ENCODE results near the gene DNPEP.
"Not testable (repeated sequence)": the region's sequence is repeated elsewhere in the genome, so short reads cannot be mapped to it uniquely, and the experiment has no call there.

DNPEP gene

GRCh38 chr2:219419012-219419324 is 31.3 kb upstream of the DNPEP start:
- no peak for DNase-seq

DNA sequence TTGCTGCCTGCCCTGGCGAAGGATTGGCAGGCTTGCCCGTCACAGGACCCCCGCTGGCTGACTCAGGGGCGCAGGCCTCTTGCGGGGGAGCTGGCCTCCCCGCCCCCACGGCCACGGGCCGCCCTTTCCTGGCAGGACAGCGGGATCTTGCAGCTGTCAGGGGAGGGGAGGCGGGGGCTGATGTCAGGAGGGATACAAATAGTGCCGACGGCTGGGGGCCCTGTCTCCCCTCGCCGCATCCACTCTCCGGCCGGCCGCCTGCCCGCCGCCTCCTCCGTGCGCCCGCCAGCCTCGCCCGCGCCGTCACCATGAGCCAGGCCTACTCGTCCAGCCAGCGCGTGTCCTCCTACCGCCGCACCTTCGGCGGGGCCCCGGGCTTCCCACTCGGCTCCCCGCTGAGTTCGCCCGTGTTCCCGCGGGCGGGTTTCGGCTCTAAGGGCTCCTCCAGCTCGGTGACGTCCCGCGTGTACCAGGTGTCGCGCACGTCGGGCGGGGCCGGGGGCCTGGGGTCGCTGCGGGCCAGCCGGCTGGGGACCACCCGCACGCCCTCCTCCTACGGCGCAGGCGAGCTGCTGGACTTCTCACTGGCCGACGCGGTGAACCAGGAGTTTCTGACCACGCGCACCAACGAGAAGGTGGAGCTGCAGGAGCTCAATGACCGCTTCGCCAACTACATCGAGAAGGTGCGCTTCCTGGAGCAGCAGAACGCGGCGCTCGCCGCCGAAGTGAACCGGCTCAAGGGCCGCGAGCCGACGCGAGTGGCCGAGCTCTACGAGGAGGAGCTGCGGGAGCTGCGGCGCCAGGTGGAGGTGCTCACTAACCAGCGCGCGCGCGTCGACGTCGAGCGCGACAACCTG is 30.7 kb upstream of the DNPEP start, which contains the start of gene DES:
Gene DES, plus strand, starts transcription at position 223 of the 857 bp plus-strand sequence. Its CDS starts 86 bp downstream, at position 309.
- DNase-seq: no peak

GRCh38 chr2:219417374-219417773 is 29.7 kb upstream of the DNPEP start:
- DNase-seq: no peak

DNA sequence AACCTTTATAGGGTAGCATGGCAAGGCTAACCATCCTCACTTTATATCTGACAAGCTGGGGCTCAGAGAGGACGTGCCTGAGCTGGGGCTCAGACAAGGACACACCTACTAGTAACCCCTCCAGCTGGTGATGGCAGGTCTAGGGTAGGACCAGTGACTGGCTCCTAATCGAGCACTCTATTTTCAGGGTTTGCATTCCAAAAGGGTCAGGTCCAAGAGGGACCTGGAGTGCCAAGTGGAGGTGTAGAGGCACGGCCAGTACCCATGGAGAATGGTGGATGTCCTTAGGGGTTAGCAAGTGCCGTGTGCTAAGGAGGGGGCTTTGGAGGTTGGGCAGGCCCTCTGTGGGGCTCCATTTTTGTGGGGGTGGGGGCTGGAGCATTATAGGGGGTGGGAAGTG is 29.2 kb upstream of the DNPEP start:
- no peak for DNase-seq

GRCh38 chr2:219416235-219416602 is 28.5 kb upstream of the DNPEP start:
- DNase-seq: no peak

DNA sequence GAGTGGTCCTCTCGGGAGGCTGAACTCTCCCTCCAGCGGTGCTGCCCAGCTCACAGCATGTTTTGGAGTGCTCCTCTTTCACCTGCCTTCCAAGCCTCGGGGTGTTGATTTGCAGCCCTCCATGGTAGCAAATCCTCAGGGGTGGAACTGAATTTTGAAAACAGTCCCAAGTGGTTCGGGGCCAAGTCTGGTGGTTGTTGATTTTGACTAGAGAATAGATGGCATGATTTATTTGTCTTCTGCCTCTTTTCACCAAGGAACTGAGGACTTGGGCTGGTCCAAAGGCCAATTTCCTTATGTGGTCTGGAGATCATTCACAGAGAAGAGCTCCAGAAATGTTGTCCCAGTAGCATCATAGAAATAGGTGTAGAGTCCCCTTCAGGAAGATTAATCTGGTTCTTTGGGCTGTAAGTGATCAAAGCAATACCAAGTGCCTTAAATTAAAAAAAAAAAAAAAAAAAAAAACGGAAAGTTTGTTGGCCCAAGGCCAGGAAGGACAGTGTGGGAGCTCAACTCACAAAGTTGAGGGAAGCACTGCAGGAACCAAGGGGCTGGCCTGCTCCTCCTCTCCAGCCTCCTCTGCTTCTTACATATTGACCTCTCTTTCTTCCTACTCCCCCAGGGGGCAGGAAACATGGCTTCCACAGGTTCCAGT is 28.0 kb upstream of the DNPEP start:
- no peak for DNase-seq

DNA sequence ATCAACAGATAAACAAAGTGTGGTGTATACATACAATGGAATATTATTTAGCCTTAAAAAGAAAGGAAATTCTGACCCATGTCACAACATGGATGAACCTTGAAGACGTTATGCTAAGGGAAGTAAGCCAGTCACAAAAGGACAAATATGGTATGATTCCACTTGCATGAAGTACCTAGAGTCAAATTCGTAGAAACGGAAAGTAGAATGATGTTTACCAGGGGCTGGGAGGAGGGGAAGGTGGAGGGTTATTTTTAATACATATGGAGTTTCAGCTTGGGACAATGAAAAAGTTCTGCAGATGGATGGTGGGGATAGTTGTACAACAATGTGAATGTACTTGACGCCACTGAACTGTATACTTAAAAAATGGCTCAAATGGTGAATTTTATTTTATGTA is 27.1 kb upstream of the DNPEP start:
- no peak for DNase-seq

- no peak for DNase-seq
Observed at GRCh38 chr2:219410390-219410789, 22.7 kb upstream of the DNPEP start.

- no peak for DNase-seq
Observed at GRCh38 chr2:219409619-219410018, 21.9 kb upstream of the DNPEP start.

DNA sequence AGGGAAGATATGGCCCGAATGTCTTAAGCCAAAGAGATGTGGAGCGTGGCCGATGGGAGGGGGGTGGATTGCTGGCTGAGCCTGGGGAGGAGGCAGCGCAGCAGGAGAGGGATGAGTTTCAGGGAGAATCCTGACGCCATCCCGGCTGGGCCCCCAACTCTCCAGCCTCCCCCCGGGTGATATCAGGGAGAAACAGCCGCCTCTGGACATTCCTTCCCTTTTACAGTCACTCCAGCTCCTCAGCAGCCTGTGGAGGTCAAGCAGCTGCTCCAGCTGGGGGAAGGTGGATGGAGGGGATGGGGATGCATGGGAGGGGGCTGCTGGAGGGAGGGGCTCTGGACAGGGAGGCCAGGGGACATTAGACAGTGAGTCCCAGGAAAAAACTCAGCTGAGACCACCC is 20.9 kb upstream of the DNPEP start:
- no peak for DNase-seq

DNA sequence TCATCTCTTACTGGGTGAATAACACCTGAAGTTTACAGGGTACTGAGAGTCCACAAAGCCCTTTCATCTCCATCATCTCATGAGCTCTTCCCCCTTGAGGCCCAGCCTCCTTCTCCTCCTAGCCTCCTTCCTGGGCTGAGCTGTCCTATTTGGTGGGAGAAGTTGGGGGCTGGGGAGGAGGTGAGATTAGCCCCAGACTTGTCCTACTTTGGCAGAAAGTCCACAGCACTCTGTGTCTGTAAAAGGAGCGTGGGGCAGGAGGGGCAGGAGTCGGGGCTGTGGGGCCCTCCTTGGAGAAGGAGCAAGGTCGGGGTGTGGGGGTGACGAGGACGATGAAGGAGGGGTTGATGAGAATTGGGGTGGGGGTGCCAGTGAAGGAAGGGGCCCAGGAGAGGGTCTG is 20.5 kb upstream of the DNPEP start:
- no peak for DNase-seq

DNA sequence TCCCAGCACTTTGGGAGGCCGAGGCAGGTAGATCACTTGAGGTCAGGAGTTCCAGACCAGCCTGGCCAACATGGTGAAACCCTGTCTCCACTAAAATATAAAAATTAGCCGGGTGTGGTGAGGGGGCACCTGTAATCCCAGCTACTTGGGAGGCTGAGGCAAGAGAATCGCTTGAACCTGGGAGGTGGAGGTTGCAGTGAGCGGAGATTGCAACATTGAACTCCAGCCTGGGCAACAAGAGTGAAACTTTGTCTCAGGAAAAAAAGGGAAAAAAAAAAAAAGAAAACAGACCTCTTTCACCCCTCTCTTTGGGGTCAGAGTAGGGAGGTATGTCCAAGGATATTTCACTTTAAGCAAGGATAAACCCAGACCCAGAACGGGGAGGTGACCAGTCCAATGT is 19.6 kb upstream of the DNPEP start:
- not testable (repeated sequence) for DNase-seq

DNA sequence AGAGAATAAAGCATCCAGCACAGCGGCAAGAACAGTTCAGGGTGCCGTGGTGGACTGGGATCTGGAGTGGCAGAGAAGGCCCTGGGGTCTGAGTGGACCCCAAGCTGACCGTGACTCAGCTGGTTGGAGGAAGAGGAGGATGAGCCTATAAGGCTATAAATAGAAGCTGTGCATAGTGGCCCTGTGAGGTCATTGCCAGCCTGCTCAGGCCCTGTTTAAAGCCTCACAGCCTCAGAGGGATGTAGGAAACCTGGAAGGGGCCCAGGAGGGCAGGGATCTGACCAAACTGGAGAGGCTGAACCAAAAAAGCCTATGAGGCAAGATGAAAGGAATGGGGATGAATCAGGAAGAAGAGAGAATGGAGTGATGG is 19.1 kb upstream of the DNPEP start:
- DNase-seq: no peak

DNA sequence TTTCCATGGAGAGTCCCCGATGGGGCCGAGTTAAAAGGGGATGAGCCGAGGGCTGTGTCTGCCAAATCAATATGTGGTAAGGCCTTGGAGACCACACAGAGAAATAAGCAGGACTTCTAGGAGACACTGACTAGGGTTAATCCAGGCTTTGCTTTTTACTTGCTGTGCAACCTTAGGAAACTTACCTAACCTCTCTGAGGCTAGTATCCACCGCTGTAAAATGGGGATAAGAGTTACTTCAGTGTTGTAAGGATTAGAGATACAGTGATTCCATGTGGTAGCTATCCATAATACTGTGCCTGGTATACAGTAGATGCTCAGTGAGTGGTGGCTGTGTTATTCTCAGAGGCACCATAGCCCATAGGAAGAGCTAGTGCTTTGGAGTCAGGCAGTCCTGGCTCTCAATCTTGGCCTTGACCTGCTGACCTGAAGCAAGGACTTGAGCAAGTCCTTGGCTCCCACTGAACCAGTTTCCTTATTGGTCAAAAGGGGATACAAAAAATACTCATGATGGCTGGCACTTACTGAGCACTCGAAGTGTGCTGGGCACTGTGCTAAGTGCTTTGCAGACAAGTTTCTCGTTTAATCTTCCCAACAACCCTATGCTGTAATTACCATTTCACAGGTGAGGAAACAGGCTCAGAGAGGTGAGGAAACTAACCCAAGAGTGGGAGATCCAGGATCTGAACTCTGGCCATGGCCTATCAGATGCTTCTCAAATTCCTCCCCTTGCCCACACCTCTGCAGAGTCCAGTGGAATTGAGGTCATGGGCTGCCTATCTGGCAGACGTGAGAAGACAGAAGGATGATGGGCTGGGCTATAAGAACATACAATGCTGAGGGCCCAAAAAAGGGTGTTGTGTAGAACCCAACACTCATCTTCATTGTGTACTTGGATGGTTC is 18.5 kb upstream of the DNPEP start:
- DNase-seq: no peak

DNA sequence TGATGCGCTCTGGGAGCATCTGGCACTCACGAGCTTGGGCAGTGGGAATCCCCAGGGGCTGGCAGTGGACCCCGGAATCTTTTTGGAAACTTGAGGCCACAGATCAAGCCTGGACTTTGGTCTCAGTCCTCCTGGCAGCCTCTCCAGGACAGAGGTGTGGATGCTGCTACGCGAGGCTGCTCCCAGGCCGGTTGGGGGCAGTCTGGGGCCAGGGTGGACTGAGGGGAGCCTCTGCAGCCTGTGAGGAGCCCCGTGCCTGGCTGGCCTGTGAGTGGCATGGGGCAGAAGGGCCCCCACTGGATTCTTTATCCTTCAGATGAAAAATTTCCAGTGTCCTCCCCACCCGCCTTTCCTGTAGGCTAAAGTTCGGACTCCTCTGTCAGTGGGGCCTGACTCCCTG is 17.7 kb upstream of the DNPEP start:
- no peak for DNase-seq

DNA sequence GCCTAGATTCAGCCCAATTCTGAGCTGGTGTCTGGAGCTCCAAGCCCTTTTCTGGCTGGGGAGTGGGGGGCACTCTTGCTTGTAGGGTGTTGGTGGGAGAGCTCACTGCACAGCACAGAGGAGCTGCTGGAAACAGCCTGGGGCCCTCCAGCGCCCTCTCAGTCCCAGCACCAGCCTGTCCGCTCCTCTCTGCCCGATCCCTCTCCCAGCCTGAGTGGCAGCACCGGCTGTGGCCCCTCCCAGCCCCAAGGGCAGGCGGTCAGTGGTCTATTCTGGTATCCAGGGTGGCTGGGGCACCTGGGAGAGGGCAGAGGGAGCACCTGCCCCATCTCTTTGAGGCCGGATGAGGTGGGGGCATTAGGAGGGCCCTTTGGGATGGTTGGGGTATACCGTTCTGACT is 17.2 kb upstream of the DNPEP start:
- no peak for DNase-seq

DNA sequence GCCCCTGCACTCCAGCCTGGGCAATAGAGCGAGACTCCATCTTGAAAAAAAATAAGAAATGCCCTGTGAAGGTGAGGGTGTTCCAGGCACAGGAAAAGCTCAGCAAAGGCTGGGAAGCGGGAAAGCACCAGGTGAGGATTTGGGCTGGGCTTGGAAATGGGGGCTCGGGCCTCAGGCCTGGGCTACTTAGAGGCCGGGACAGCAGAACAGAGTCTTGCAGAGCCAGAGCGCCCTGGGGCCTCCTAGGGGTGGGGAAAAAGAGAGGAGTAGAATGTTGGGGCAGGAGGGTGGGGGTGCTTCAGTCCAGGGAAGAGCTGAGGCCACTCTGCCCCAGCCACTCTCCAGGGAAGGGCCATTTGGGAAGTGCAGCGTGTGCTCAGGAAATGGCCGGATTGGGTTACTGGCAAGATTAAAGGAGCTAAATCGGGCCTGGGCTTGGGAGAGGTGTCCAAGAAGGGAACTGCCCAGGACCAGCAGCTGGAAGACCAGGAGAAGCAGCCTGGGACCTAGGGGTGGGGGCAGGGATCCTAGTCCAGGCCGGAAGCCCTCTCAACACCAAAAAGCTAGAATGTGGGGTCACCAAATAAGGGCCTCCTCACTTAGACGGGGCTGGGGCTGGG is 16.7 kb upstream of the DNPEP start:
- no peak for DNase-seq

DNA sequence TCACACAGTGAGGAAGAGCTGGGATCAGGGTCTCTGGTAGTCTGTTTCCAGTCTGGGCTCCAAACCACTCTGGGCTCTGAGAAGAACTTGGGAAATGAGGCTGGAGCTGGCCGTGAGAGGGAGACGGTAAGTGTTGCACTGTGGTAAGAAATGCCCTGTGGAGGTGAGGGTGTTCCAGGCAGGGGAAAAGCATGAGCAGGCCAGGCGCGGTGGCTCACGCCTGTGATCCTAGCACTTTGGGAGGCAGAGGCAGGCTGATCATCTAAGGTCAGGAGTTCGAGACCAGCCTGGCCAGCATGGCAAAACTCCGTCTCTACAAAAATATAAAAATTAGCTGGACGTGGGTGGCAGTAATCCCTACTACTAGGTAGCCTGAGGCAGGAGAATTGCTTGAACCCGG is 16.1 kb upstream of the DNPEP start:
- DNase-seq: no peak

DNA sequence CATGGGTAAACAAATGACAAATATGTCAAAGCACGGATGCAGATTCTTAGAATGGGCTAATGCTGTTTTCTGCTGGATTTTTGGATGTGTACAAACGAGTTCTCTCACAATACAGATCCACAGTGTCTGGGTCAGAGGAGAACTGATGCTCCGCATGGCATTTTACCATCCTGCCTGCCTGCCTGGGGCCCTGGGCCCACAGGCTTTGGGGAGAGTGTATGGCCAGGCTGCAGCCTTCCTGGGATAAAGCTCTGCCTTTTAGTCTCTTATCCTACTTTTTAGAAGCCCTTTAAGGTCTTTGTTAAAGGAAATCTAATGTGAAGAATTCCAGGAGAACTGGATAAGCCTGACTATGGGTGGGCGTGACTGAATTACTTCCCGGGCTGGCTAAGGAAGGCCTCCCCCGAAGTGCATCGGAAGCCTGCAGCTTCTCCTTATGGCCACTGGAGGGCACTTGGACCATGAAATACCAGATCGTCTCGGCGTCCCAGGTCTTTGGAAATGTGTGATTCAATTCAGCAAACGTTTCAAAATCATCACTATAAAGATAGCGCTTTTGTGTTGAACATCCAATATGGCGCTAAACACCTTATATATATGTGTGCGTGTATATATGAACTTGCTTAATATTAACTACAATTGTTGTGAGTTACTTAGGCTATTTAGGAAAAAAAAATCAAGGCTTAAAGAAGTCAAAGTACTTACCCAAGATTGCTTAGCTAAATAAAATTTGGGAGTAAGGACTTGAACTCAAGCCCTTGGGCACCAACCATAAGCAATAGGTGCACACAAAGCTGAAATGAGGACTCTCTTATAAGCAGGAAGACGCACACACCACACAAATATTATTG is 15.2 kb upstream of the DNPEP start:
- no peak for DNase-seq

DNA sequence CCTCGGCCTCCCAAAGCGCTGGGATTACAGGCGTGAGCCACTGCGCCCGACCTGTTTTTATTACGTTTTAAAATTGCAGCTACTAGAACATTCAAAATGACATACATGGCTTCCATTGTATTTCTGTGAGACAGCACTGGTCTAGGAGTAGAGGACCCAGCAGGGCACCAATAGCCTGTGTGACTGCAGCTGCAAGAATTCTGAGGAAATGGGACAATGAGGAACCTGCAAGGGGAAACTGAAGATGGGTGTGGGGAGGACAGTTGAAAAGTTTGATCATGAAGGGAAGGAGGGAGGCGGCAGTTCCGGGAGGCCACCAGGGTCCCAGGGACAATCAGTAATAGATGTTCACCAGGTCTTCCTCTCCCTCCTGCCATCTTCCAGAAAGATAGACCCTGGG is 13.9 kb upstream of the DNPEP start:
- DNase-seq: no peak

- DNase-seq: no peak
Observed at GRCh38 chr2:219400562-219400961, 12.8 kb upstream of the DNPEP start.
